K562 (cell line): Measurements from ENCODE around the gene DNAJC2. TPM values are rescaled to one million over a fixed set of nuclear protein-coding genes. Genes with fewer than 3 reads are reported as not detected.

ENCODE experiments used
- BRF2 ChIP-seq: IDR thresholded peaks from 3 replicates; pipeline ENCODE4 v1.6.1; 2011; ENCODE audit warnings: borderline replicate concordance, mild to moderate bottlenecking; ENCODE audit not compliant: insufficient read length, insufficient read depth
- CHCHD3 ChIP-seq: fragments of 250-450 bp; sonication (Bioruptor Pico); IDR thresholded peaks from 2 replicates; pipeline ENCODE4 v2.1.2; 2022; ENCODE audit warnings: mild to moderate bottlenecking
- CTCFL ChIP-seq: IDR thresholded peaks from 2 replicates; pipeline ENCODE4 v1.6.1; 2011; ENCODE audit warnings: borderline replicate concordance, low read depth, mild to moderate bottlenecking, moderate library complexity, low read length; ENCODE audit not compliant: insufficient read depth, poor library complexity, severe bottlenecking
- FOXJ3 ChIP-seq: sonication (generic); formaldehyde crosslinking; IDR thresholded peaks from 2 replicates; pipeline ENCODE4 v1.4.0; 2020; ENCODE audit warnings: mild to moderate bottlenecking, missing genetic modification reagents
- GTF2E2 ChIP-seq: fragments of 200-800 bp; sonication (Bioruptor generic); IDR thresholded peaks from 2 replicates; pipeline ENCODE4 v1.6.1; 2016; ENCODE audit warnings: missing genetic modification characterization, missing compliant biosample characterization
- HDAC6 ChIP-seq: IDR thresholded peaks from 2 replicates; pipeline ENCODE4 v1.6.1; 2012; ENCODE audit warnings: low read depth, mild to moderate bottlenecking, control low read depth, inconsistent platforms, low read length, moderate library complexity
- HLTF ChIP-seq: fragments of 450-650 bp; IDR thresholded peaks from 2 replicates; pipeline ENCODE4 v1.6.1; 2016
- LARP7 ChIP-seq: fragments of 450-650 bp; IDR thresholded peaks from 2 replicates; pipeline ENCODE4 v1.6.1; 2016
- MTA2 ChIP-seq: fragments of 450-650 bp; IDR thresholded peaks from 2 replicates; pipeline ENCODE4 v1.6.1; 2016; ENCODE audit warnings: low read depth
- POLR2AphosphoS2 ChIP-seq: IDR thresholded peaks from 2 replicates; pipeline ENCODE4 v1.6.1; 2012; ENCODE audit warnings: low read length, improper control_type of control experiment
- POLR3G ChIP-seq: IDR thresholded peaks from 2 replicates; pipeline ENCODE4 v1.6.1; 2011; ENCODE audit not compliant: insufficient read length, insufficient replicate concordance; ENCODE audit errors: extremely low read depth
- PURB ChIP-seq: sonication (generic); formaldehyde crosslinking; IDR thresholded peaks from 2 replicates; pipeline ENCODE4 v1.9.0; 2021; ENCODE audit warnings: low read depth, mild to moderate bottlenecking, missing genetic modification reagents
- STAT5A ChIP-seq: IDR thresholded peaks from 2 replicates; pipeline ENCODE4 v1.6.1; 2012; ENCODE audit warnings: low read length, inconsistent platforms, borderline replicate concordance
- TCF3 ChIP-seq: sonication (generic); formaldehyde crosslinking; IDR thresholded peaks from 2 replicates; pipeline ENCODE4 v1.4.0; 2020; ENCODE audit warnings: mild to moderate bottlenecking, missing genetic modification reagents
- TRIM28 ChIP-seq: fragments of 450-650 bp; IDR thresholded peaks from 2 replicates; pipeline ENCODE4 v1.6.1; 2017
- XRCC5 ChIP-seq: fragments of 200-400 bp; formaldehyde crosslinking; IDR thresholded peaks from 2 replicates; pipeline ENCODE4 v1.6.1; 2017; ENCODE audit warnings: low read depth, mild to moderate bottlenecking, low read length
- ZNF121 ChIP-seq: sonication (generic); formaldehyde crosslinking; conservative IDR thresholded peaks from 2 replicates; pipeline ENCODE4 v1.8.0; 2022; ENCODE audit warnings: missing genetic modification reagents
- polyA plus RNA-seq, 8 experiments: library from polyadenylated mRNA; depleted of rRNA in 4 of 8; stranded (reverse) in 5 of 8; unstranded in 3 of 8; fragments of >200 nt; fragmentation: Nextera tagmentation in 2 of 8; fragmentation: Illumina TruSeq in 1 of 8; extraction: Ambion mirVana in 2 of 8; extraction: Trizol in 1 of 8; gene quantifications; 2 replicates each; pipeline versions ENCODE4 v1.2.1 to v1.2.3, GENCODE V29; 2011 to 2014; ENCODE audit warnings: inconsistent platforms in 1 of 8, missing spikeins in 1 of 8
- total RNA-seq, 7 experiments: library from RNA; depleted of rRNA in 6 of 7; stranded (reverse); fragments of >200 nt in 6 of 7; fragmentation: Illumina TruSeq in 2 of 7; extraction: Trizol in 2 of 7; gene quantifications; 2 replicates each; pipeline versions ENCODE4 v1.2.1 to v1.2.3, GENCODE V29; 2011 to 2021; ENCODE audit warnings: low replicate concordance in 1 of 7
- TF ChIP-seq, protein P1 (sequence below): fragments of 250-450 bp; sonication (Bioruptor Pico); IDR thresholded peaks from 2 replicates; pipeline ENCODE4 v1.4.0; 2020; ENCODE audit warnings: mild to moderate bottlenecking, moderate library complexity
- TF ChIP-seq, protein P2 (sequence below): fragments of 150-350 bp; conservative IDR thresholded peaks from 2 replicates; pipeline ENCODE4 v1.6.1; 2014; ENCODE audit warnings: low read length
- TF ChIP-seq, protein P3 (sequence below): sonication (generic); formaldehyde crosslinking; IDR thresholded peaks from 2 replicates; pipeline ENCODE4 v1.8.0; 2022; ENCODE audit warnings: missing genetic modification reagents, mild to moderate bottlenecking, moderate library complexity, borderline replicate concordance

Gene DNAJC2
- total and polyA plus RNA-seq, 9 of the 15 experiments (the other 6 are each of a cell fraction or from before 2014, with no cell fraction given), result 40.2 to 157 (median 92.1) TPM

DNA sequence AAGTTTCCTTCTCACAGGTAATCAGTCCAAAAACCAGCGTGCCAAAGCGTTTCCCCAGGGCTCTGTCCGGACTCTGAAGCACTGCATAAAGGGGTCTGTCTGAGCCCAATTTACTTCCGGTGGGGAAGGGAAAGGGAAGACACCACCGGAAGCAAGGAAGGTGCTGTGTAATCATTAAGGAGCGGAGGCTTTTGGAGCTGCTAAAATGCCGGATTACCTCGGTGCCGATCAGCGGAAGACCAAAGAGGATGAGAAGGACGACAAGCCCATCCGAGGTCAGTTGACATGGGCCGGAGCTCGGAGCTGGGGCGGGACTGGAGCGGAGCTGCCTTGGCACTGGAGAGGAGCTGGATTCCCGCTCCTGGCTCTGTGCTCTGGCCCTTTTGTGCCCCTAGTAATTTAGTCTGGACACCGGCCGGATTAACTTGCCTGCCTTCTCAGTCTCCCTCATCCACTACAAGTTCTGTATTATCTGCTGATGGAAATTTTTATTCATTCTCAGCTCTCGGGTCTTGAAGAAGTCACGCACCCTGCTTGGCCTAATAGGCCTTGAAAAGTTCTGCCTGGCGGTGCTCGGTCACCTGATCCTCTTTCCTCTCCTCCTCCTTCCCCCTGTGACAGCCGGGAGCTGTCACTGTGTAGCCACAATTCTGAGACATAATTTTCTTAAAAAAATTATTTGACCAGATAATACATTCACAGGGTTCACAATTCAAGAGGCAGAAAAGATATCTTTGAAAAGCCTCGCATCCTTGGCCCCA is 3.1 kb upstream of the DNAJC2 start, which contains the start of gene PSMC2 (continued):
- TF ChIP-seq, protein P1, sequence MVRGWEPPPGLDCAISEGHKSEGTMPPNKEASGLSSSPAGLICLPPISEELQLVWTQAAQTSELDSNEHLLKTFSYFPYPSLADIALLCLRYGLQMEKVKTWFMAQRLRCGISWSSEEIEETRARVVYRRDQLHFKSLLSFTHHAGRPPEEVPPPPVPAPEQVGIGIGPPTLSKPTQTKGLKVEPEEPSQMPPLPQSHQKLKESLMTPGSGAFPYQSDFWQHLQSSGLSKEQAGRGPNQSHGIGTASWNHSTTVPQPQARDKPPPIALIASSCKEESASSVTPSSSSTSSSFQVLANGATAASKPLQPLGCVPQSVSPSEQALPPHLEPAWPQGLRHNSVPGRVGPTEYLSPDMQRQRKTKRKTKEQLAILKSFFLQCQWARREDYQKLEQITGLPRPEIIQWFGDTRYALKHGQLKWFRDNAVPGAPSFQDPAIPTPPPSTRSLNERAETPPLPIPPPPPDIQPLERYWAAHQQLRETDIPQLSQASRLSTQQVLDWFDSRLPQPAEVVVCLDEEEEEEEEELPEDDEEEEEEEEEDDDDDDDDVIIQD (CRISPR knock-in tag), result no peak
- TF ChIP-seq, protein P2, sequence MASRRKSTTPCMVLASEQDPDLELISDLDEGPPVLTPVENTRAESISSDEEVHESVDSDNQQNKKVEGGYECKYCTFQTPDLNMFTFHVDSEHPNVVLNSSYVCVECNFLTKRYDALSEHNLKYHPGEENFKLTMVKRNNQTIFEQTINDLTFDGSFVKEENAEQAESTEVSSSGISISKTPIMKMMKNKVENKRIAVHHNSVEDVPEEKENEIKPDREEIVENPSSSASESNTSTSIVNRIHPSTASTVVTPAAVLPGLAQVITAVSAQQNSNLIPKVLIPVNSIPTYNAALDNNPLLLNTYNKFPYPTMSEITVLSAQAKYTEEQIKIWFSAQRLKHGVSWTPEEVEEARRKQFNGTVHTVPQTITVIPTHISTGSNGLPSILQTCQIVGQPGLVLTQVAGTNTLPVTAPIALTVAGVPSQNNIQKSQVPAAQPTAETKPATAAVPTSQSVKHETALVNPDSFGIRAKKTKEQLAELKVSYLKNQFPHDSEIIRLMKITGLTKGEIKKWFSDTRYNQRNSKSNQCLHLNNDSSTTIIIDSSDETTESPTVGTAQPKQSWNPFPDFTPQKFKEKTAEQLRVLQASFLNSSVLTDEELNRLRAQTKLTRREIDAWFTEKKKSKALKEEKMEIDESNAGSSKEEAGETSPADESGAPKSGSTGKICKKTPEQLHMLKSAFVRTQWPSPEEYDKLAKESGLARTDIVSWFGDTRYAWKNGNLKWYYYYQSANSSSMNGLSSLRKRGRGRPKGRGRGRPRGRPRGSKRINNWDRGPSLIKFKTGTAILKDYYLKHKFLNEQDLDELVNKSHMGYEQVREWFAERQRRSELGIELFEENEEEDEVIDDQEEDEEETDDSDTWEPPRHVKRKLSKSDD, result no peak
- TF ChIP-seq POLR2AphosphoS2, result no peak
- TF ChIP-seq GTF2E2, result peak; percentile 91
- TF ChIP-seq HDAC6, result no peak
- TF ChIP-seq FOXJ3 (CRISPR knock-in tag), result no peak
- TF ChIP-seq XRCC5, result peak; percentile 15; the same call in 1 of the 2 replicates
- TF ChIP-seq MTA2, result no peak
- no peak; the same call in 1 of the 2 replicates for TF ChIP-seq TCF3 (CRISPR knock-in tag)
- no peak for TF ChIP-seq TRIM28
- TF ChIP-seq ZNF121 (CRISPR knock-in tag), result no peak
- TF ChIP-seq STAT5A, result peak; percentile 13; the same call in 1 of the 2 replicates
- no peak for TF ChIP-seq CTCFL
- TF ChIP-seq LARP7, result no peak
- TF ChIP-seq POLR3G, result no peak
- no peak for TF ChIP-seq CHCHD3 (CRISPR knock-in tag)
- TF ChIP-seq HLTF, result no peak
- no peak for TF ChIP-seq BRF2
- TF ChIP-seq, protein P3, sequence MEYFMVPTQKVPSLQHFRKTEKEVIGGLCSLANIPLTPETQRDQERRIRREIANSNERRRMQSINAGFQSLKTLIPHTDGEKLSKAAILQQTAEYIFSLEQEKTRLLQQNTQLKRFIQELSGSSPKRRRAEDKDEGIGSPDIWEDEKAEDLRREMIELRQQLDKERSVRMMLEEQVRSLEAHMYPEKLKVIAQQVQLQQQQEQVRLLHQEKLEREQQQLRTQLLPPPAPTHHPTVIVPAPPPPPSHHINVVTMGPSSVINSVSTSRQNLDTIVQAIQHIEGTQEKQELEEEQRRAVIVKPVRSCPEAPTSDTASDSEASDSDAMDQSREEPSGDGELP (CRISPR knock-in tag), result peak; percentile 57; the same call in 1 of the 2 replicates
- TF ChIP-seq PURB (CRISPR knock-in tag), result no peak
